Gastrocnemius medialis (tissue), 4 donors: ENCODE data around the gene BCL11B.

Experiments
- CTCF ChIP-seq, 5 experiments: fragments of 450-650 bp in 3 of 5; fragments of 200-600 bp in 2 of 5; sonication (generic) in 2 of 5; IDR thresholded peaks in 4 of 5; conservative IDR thresholded peaks in 1 of 5; 1 replicate in 4 of 5; 2 replicates in 1 of 5; pipeline ENCODE4 v1.5.1; 2016 to 2019; ENCODE audit warnings: antibody characterized with exemption in 5 of 5, mild to moderate bottlenecking in 3 of 5, moderate library complexity in 3 of 5
- POLR2A ChIP-seq, 2 donors: fragments of 450-650 bp; IDR thresholded peaks; one replicate each; pipeline ENCODE4 v1.6.1; 2017; ENCODE audit warnings: antibody characterized with exemption in 2 of 2, mild to moderate bottlenecking in 2 of 2, moderate library complexity in 2 of 2

- TF ChIP-seq CTCF (IDR thresholded peaks at IDR 0.05 in 4 of 5, conservative IDR thresholded peaks at IDR 0.05 in 1 of 5), result no peak
- TF ChIP-seq POLR2A (IDR thresholded peaks at IDR 0.05), result no peak
Observed at GRCh38 chr14:99278836-99279235, 6.8 kb upstream of the BCL11B start.
